DOHH2 (cell line): ENCODE data around the gene REN.

Experiments used
- H3F3A ChIP-seq: fragments of 200-600 bp; sonication (generic), shearing (Covaris generic); 2 replicates; pipeline ENCODE4 v1.6.0; 2016; ENCODE audit warnings: antibody characterized with exemption, mild to moderate bottlenecking; ENCODE audit not compliant: control insufficient read depth, insufficient read depth
- H3K27ac ChIP-seq: fragments of 200-600 bp; sonication (generic); 2 replicates; pipeline ENCODE4 v1.5.1; 2014; ENCODE audit warnings: low read depth, mild to moderate bottlenecking, low read length, moderate library complexity
- H3K27me3 ChIP-seq: fragments of 200-600 bp; sonication (generic); 2 replicates; pipeline ENCODE4 v1.6.1; 2014; ENCODE audit warnings: mild to moderate bottlenecking, low read length, mixed read lengths; ENCODE audit not compliant: control insufficient read depth
- H3K36me3 ChIP-seq: fragments of 200-600 bp; sonication (generic); 2 replicates; pipeline ENCODE4 v1.6.1; 2014; ENCODE audit warnings: mild to moderate bottlenecking, low read length, moderate library complexity, mixed read lengths; ENCODE audit not compliant: control insufficient read depth
- H3K4me1 ChIP-seq: fragments of 200-600 bp; sonication (generic); 2 replicates; pipeline ENCODE4 v1.6.1; 2014; ENCODE audit warnings: mild to moderate bottlenecking, low read length, mixed read lengths; ENCODE audit not compliant: control insufficient read depth
- H3K4me2 ChIP-seq: fragments of 200-600 bp; sonication (generic); 2 replicates; pipeline ENCODE4 v1.6.0; 2014; ENCODE audit warnings: mild to moderate bottlenecking, low read length, moderate library complexity
- H3K4me3 ChIP-seq: fragments of 200-600 bp; sonication (generic); 2 replicates; pipeline ENCODE4 v1.5.1; 2014; ENCODE audit warnings: mild to moderate bottlenecking, low read length, mixed read lengths
- H3K79me2 ChIP-seq: fragments of 200-600 bp; sonication (generic); 2 replicates; pipeline ENCODE4 v1.6.1; 2014; ENCODE audit warnings: mild to moderate bottlenecking, low read length, mixed read lengths; ENCODE audit not compliant: control insufficient read depth
- H3K9me2 ChIP-seq: fragments of 200-600 bp; sonication (generic); replicated peaks from 2 replicates; pipeline ENCODE4 v1.6.1; 2014; ENCODE audit warnings: mild to moderate bottlenecking, low read length, mixed read lengths; ENCODE audit not compliant: control insufficient read depth
- H3K9me3 ChIP-seq: fragments of 200-600 bp; sonication (generic); 2 replicates; pipeline ENCODE4 v1.6.1; 2014; ENCODE audit warnings: antibody characterized with exemption, low read length, mixed read lengths; ENCODE audit not compliant: control insufficient read depth, insufficient read depth
- H4K20me1 ChIP-seq: fragments of 200-600 bp; sonication (generic); 2 replicates; pipeline ENCODE4 v1.6.0; 2014; ENCODE audit warnings: low read depth, mild to moderate bottlenecking, antibody characterized with exemption, low read length, moderate library complexity; ENCODE audit not compliant: control insufficient read depth, insufficient read depth
- CTCF ChIP-seq: fragments of 200-600 bp; sonication (generic); IDR thresholded peaks from one replicate; pipeline ENCODE4 v1.5.1; 2014; ENCODE audit warnings: antibody characterized with exemption, mild to moderate bottlenecking, low read depth, low read length; ENCODE audit not compliant: poor library complexity, severe bottlenecking
- EZH2phosphoT487 ChIP-seq: fragments of 200-600 bp; sonication (generic); IDR thresholded peaks from 2 replicates; pipeline ENCODE4 v1.6.1; 2017; ENCODE audit warnings: borderline replicate concordance, mild to moderate bottlenecking, antibody characterized with exemption, low read length, moderate library complexity, mixed read lengths

Gene REN

GRCh38 chr1:204211046-204211445 lies 44.9 kb upstream of the REN start:
- H3K9me2 ChIP-seq = no peaks in the 10 kb centered on the region
- no peaks in the 10 kb centered on the region for H3K4me1 ChIP-seq
- no peaks in the 10 kb centered on the region for H3K79me2 ChIP-seq
- H3K9me3 ChIP-seq = no peaks in the 10 kb centered on the region
- TF ChIP-seq EZH2phosphoT487 (no peak), CTCF (no peak)
- no peaks in the 10 kb centered on the region for H3F3A ChIP-seq
- no peak overlapping the region for H3K4me3 ChIP-seq
- no peaks in the 10 kb centered on the region for H4K20me1 ChIP-seq
- no peak overlapping the region for H3K4me2 ChIP-seq
- H3K27me3 ChIP-seq = peaks cover 11% of the 10 kb centered on the region; the same call in 1 of the 2 replicates
- H3K27ac ChIP-seq = no peak overlapping the region
- no peaks in the 10 kb centered on the region for H3K36me3 ChIP-seq

GRCh38 chr1:204207136-204207616 lies 41.0 kb upstream of the REN start:
- Histone ChIP-seq H3K9me2 (no peaks in the 10 kb centered on the region), H3K4me1 (no peaks in the 10 kb centered on the region), H3K9me3 (no peaks in the 10 kb centered on the region), H3F3A (no peaks in the 10 kb centered on the region), H3K79me2 (no peaks in the 10 kb centered on the region), H3K4me2 (no peak overlapping the region), H3K36me3 (no peaks in the 10 kb centered on the region), H4K20me1 (no peaks in the 10 kb centered on the region), H3K4me3 (no peak overlapping the region), H3K27ac (no peak overlapping the region), H3K27me3 (peaks cover 21% of the 10 kb centered on the region; the same call in 1 of the 2 replicates)
- TF ChIP-seq CTCF = peak; percentile 92
- no peak for TF ChIP-seq EZH2phosphoT487

- TF ChIP-seq EZH2phosphoT487 (no peak), CTCF (no peak)
- no peaks in the 10 kb centered on the region for H4K20me1 ChIP-seq
- no peaks in the 10 kb centered on the region for H3K36me3 ChIP-seq
- no peaks in the 10 kb centered on the region for H3K9me2 ChIP-seq
- H3F3A ChIP-seq = no peaks in the 10 kb centered on the region
- H3K4me1 ChIP-seq = no peaks in the 10 kb centered on the region
- H3K9me3 ChIP-seq = no peaks in the 10 kb centered on the region
- H3K27me3 ChIP-seq = peaks cover 21% of the 10 kb centered on the region; the same call in 1 of the 2 replicates
- H3K27ac ChIP-seq = no peak overlapping the region
- H3K4me2 ChIP-seq = no peak overlapping the region
- no peak overlapping the region for H3K4me3 ChIP-seq
- no peaks in the 10 kb centered on the region for H3K79me2 ChIP-seq
These were observed 40.0 kb upstream of the REN start for GRCh38 chr1:204206121-204206520.

- Histone ChIP-seq H3K27ac (no peak overlapping the region), H3K4me2 (no peak overlapping the region), H4K20me1 (no peaks in the 10 kb centered on the region), H3F3A (no peaks in the 10 kb centered on the region), H3K27me3 (peaks cover 21% of the 10 kb centered on the region; the same call in 1 of the 2 replicates), H3K9me2 (no peaks in the 10 kb centered on the region), H3K79me2 (no peaks in the 10 kb centered on the region), H3K4me3 (no peak overlapping the region), H3K36me3 (no peaks in the 10 kb centered on the region), H3K9me3 (no peaks in the 10 kb centered on the region), H3K4me1 (no peaks in the 10 kb centered on the region)
- TF ChIP-seq EZH2phosphoT487 (no peak), CTCF (no peak)
These were observed 39.3 kb upstream of the REN start for GRCh38 chr1:204205486-204205885.
